ENCODE data around the gene YTHDF2.

- TF ChIP-seq CTCF (IDR thresholded peaks at IDR 0.05) (no peak), ESRRA (CRISPR knock-in tag; IDR thresholded peaks at IDR 0.05; ENCODE audit: borderline replicate concordance) (no peak), RELA (CRISPR knock-in tag; IDR thresholded peaks at IDR 0.05; ENCODE audit: borderline replicate concordance) (no peak), ZNF512 (CRISPR knock-in tag; IDR thresholded peaks at IDR 0.05; ENCODE audit: borderline replicate concordance) (no peak), ZNF532 (CRISPR knock-in tag; IDR thresholded peaks at IDR 0.05; ENCODE audit: borderline replicate concordance) (no peak), MYBL2 (CRISPR knock-in tag; IDR thresholded peaks at IDR 0.05) (no peak), JUN (CRISPR knock-in tag; IDR thresholded peaks at IDR 0.05) (no peak), ZNF121 (CRISPR knock-in tag; IDR thresholded peaks at IDR 0.05) (no peak), ZNF232 (CRISPR knock-in tag; IDR thresholded peaks at IDR 0.05) (no peak)
Measured at GRCh38 chr1:28807046-28807445, 70.3 kb downstream of the YTHDF2 start.

Measured in WTC11 (cell line).